Ascending aorta (tissue), 2 donors: ENCODE results near the gene SERBP1. TPM values are rescaled to one million over a fixed set of nuclear protein-coding genes. Genes with fewer than 3 reads are reported as not detected.
A peak's percentile ranks its signal among the peaks of the same experiment; 100 is the strongest.

Experiments
- DNase-seq, 2 donors: peaks; one replicate each; pipeline ENCODE4 v3.0.0-alpha.2; 2019; ENCODE audit warnings: low spot score in 2 of 2
- H3K27ac ChIP-seq, 2 donors: fragments of 200-600 bp; sonication (generic); one replicate each; pipeline ENCODE4 v1.5.1; 2016 to 2017; ENCODE audit warnings: mild to moderate bottlenecking in 1 of 2
- H3K27me3 ChIP-seq: fragments of 200-600 bp; sonication (generic); one replicate; pipeline ENCODE4 v1.5.1; 2017
- H3K36me3 ChIP-seq, 2 donors: fragments of 200-600 bp; sonication (generic); one replicate each; pipeline ENCODE4 v1.5.1; 2016
- H3K4me1 ChIP-seq, 2 donors: fragments of 200-600 bp; sonication (generic); one replicate each; pipeline ENCODE4 v1.5.1; 2016 to 2017; ENCODE audit warnings: mild to moderate bottlenecking in 1 of 2
- H3K4me3 ChIP-seq, 2 donors: fragments of 200-600 bp; sonication (generic); one replicate each; pipeline ENCODE4 v1.5.1; 2016 to 2017; ENCODE audit warnings: mild to moderate bottlenecking in 1 of 2
- H3K9me3 ChIP-seq, 2 donors: fragments of 200-600 bp; sonication (generic); one replicate each; pipeline ENCODE4 v1.5.1; 2016
- intact Hi-C: fragments of 100-400 bp; cut with DNase I; formaldehyde crosslinking; loops from one replicate; pipeline ENCODE4 v1.15.1; 2023
- total RNA-seq: library from RNA; depleted of rRNA; stranded (reverse); fragments of >200 nt; gene quantifications from one replicate; pipeline ENCODE4 v1.1.0, GENCODE V29; 2016
- TF ChIP-seq, protein P1 (sequence below), 3 experiments: fragments of 200-600 bp in 2 of 3; fragments of 450-650 bp in 1 of 3; sonication (generic) in 2 of 3; IDR thresholded peaks; one replicate each; pipeline ENCODE4 v1.5.1; 2016 to 2019; ENCODE audit warnings: antibody characterized with exemption in 3 of 3, mild to moderate bottlenecking in 1 of 3, moderate library complexity in 1 of 3

The SERBP1 gene
- total RNA-seq: 125 TPM

DNA sequence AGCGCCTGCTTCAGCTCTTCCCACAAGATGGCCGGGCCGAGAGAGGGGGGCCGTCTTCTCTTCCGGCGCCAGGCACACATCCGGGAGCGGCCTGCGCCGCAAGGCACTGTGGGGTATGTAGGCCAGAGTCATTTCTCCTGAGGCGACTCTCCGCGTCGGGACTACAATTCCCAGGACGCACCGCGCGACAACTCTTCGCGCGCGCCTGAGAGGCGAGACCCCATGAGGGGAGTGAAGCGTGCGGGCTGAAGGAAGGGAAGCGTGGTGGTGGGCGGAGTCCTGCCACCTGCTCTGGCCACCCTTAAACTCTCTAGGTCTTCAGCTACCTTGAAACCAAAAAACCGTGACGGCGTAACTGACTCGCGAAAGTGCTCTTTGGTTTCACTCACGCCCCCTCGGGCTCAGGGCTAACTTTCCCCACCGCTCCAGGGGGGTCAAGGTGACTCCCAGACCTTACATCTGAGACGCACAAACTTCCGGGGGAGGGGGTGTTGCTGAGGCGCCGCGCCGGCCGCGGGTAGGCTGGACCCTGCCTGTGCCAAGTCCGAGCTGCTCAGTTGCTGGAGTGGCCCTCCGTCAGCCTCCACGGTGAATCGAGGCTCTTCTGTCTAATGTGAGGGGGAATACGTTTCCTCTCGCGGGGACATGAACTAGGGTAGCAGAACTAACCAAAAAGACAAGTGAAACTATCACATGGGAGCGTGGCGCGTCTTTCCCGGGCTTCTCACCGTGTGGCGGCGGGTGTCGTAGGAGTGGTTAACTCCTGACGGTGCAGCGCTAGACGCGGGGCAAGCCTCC is at the start of gene SERBP1:
TSS of gene SERBP1 (minus strand) at position 45 of the 798 bp plus-strand sequence. CDS start 102 bp downstream, outside the sequence.
- no peaks in the 10 kb centered on the region for H3K27me3 ChIP-seq
- H3K4me1 ChIP-seq: peaks cover 0 to 31% of the 10 kb centered on the region in 2 donors
- peak; percentile 88 to 98 for DNase-seq
- intact Hi-C loops: loop anchor here (2.0 to 10.0 kb wide), 6 partner anchors 30 to 506 kb away; partner anchors contain the start of genes DNAI4, GADD45A and MIER1
- H3K27ac ChIP-seq: peak within 1 kb of the TSS; percentile 94 to 98
- TF ChIP-seq, protein P1, sequence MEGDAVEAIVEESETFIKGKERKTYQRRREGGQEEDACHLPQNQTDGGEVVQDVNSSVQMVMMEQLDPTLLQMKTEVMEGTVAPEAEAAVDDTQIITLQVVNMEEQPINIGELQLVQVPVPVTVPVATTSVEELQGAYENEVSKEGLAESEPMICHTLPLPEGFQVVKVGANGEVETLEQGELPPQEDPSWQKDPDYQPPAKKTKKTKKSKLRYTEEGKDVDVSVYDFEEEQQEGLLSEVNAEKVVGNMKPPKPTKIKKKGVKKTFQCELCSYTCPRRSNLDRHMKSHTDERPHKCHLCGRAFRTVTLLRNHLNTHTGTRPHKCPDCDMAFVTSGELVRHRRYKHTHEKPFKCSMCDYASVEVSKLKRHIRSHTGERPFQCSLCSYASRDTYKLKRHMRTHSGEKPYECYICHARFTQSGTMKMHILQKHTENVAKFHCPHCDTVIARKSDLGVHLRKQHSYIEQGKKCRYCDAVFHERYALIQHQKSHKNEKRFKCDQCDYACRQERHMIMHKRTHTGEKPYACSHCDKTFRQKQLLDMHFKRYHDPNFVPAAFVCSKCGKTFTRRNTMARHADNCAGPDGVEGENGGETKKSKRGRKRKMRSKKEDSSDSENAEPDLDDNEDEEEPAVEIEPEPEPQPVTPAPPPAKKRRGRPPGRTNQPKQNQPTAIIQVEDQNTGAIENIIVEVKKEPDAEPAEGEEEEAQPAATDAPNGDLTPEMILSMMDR (IDR thresholded peaks at IDR 0.05): no peak
- H3K9me3 ChIP-seq: no peaks in the 10 kb centered on the region
- peaks cover 3 to 4% of the 10 kb centered on the region in 2 donors for H3K36me3 ChIP-seq
- H3K4me3 ChIP-seq: peak within 1 kb of the TSS; percentile 83 to 88

DNA sequence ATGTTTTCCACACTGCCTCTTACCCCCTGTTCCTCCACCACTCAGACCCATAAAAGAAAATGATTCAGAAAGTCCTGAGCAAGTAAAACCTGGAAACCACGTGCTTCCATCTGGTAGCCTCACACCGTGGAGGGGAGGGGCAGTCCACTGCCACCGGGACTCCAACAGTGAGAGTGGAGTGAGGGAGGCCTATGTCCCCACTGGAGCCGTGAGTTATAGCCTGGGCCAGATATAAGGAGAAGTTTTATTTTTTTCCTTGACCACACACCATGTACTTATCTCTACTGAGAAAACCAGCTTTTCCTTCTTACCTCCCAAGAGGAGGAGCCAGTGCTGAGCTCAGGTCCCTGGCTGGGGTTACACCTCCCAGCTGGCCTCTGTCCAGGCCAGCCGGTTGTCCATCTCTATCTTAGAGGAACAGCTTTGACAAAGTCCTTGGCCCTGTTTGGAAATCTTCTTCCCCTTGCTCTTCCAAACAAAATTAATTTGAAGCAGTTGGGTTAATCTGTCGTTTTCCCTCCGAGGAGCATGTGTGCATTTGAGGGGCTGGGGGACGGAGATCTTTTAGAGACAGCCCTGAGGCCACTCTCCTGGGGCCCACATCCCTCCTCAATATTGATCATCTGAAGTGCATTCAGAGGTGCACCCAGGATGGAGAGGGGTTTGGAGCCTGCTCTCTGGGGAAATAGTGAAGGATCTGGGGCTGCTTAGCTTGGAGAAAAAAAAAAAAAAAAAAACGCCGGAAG is 49.1 kb upstream of the SERBP1 start:
- peaks cover 0 to 3% of the 10 kb centered on the region in 2 donors for H3K4me1 ChIP-seq
- H3K27me3 ChIP-seq: no peaks in the 10 kb centered on the region
- intact Hi-C loops: no loop called here
- H3K36me3 ChIP-seq: no peaks in the 10 kb centered on the region
- H3K4me3 ChIP-seq: peak overlapping the region in 1 of 2 donors; percentile 16
- H3K27ac ChIP-seq: peak overlapping the region in 1 of 2 donors; percentile 1
- TF ChIP-seq, protein P1 (IDR thresholded peaks at IDR 0.05): no peak
- H3K9me3 ChIP-seq: no peaks in the 10 kb centered on the region
- DNase-seq: peak; percentile 19 to 73

DNA sequence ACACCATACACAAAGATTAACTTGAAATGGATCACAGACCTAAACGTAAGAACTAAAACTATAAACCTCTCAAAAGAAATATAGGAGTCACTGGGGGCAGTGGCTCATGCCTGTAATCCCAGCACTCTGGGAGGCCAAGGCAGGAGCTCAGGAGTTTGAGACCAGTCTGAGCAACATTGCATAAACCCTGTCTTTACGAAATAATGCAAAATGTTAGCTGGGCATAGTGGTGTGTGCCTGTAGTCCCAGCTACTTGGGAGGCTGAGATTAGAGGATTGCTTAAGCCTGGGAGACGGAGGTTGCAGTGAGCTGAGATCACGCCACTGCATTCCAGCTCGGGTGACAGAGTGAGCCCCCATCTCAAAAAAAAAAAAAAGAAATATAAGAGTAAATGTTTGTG is 46.7 kb upstream of the SERBP1 start:
- Histone ChIP-seq H3K9me3 (no peaks in the 10 kb centered on the region), H3K4me1 (peaks cover 0 to 3% of the 10 kb centered on the region in 2 donors), H3K4me3 (no peak overlapping the region), H3K27me3 (no peaks in the 10 kb centered on the region), H3K27ac (no peak overlapping the region), H3K36me3 (no peaks in the 10 kb centered on the region)
- DNase-seq: no peak
- TF ChIP-seq, protein P1 (IDR thresholded peaks at IDR 0.05): no peak
- intact Hi-C loops: no loop called here

DNA sequence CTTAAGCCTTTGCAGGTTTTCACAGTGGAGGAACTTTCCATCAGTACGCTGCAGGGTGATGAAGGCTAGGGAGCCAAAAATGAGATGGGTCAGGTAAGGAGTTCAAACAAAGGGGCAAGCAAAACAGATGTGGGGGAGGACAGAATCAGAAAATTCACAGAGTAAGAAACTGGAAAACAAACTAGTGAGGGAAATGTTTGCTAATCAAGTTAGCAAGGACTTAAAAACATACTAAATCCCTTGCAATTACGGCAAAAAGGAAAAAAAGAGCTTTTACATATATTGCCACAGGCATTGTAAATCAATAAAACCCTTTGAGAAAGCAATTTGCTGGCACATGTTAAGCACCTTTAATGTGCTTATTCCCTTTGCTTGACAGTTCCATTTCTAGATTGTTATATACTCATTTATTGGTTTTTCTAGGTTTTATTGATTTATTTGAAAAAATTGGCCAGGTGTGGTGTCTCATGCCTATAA is 45.8 kb upstream of the SERBP1 start:
- Histone ChIP-seq H3K36me3 (no peaks in the 10 kb centered on the region), H3K27ac (no peak overlapping the region), H3K4me3 (no peak overlapping the region), H3K4me1 (peaks cover 0 to 3% of the 10 kb centered on the region in 2 donors), H3K9me3 (no peaks in the 10 kb centered on the region), H3K27me3 (no peaks in the 10 kb centered on the region)
- intact Hi-C loops: no loop called here
- TF ChIP-seq, protein P1 (IDR thresholded peaks at IDR 0.05): no peak
- no peak for DNase-seq

DNA sequence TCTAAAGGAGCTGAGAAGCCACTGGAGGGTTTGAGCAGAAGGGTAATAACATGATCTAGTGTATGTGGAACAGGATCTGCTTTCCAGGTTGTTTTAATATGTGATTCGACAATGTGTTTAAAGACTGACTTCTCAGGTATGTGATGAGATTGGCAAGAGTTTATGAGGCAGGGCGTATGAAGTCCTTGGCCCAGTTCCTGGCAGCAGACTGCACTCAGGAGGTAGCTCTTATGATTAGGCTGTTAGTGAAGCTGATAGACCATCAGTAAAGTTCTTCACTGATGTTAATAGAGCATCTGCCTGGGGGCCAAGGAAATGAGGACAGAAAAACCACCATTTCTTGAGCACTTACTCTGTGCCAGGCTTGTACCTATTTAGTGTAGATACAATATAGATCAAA is 41.9 kb upstream of the SERBP1 start:
- intact Hi-C loops: no loop called here
- no peak for DNase-seq
- Histone ChIP-seq H3K36me3 (no peaks in the 10 kb centered on the region), H3K4me1 (peaks cover 3 to 8% of the 10 kb centered on the region in 2 donors), H3K9me3 (no peaks in the 10 kb centered on the region), H3K4me3 (no peak overlapping the region), H3K27ac (no peak overlapping the region), H3K27me3 (no peaks in the 10 kb centered on the region)
- TF ChIP-seq, protein P1 (IDR thresholded peaks at IDR 0.05): no peak
